ENCODE measurements around the gene NCF1.
"Not testable (repeated sequence)": the region's sequence is repeated elsewhere in the genome, so short reads cannot be mapped to it uniquely, and the experiment has no call there.

The NCF1 gene

GRCh38 chr7:74775111-74775510 is 1.3 kb downstream of the NCF1 start:
- not testable (repeated sequence) for H3K4me3 ChIP-seq (ENCODE audit: low read depth, low read length)

GRCh38 chr7:74779053-74779452 is 5.2 kb downstream of the NCF1 start:
- H3K4me3 ChIP-seq (ENCODE audit: low read depth, low read length) = not testable (repeated sequence)

GRCh38 chr7:74781746-74782145 is 7.9 kb downstream of the NCF1 start:
- H3K4me3 ChIP-seq (ENCODE audit: low read depth, low read length) = not testable (repeated sequence)

- not testable (repeated sequence) for H3K4me3 ChIP-seq (ENCODE audit: low read depth, low read length)
These were observed 9.8 kb downstream of the NCF1 start for GRCh38 chr7:74783595-74783994.

- H3K4me3 ChIP-seq (ENCODE audit: low read depth, low read length) = not testable (repeated sequence)
These were observed 14.7 kb downstream of the NCF1 start for GRCh38 chr7:74788369-74789150.

- not testable (repeated sequence) for H3K4me3 ChIP-seq (ENCODE audit: low read depth, low read length)
These were observed 15.5 kb downstream of the NCF1 start for GRCh38 chr7:74789200-74789736.

GRCh38 chr7:74797848-74798622 is 24.2 kb downstream of the NCF1 start:
- H3K4me3 ChIP-seq (ENCODE audit: low read depth, low read length) = not testable (repeated sequence)

GRCh38 chr7:74798644-74799043 is 24.8 kb downstream of the NCF1 start:
- not testable (repeated sequence) for H3K4me3 ChIP-seq (ENCODE audit: low read depth, low read length)

- not testable (repeated sequence) for H3K4me3 ChIP-seq (ENCODE audit: low read depth, low read length)
These were observed 42.1 kb downstream of the NCF1 start for GRCh38 chr7:74815882-74816281.

GRCh38 chr7:74820146-74820805 is 46.5 kb downstream of the NCF1 start:
- not testable (repeated sequence) for H3K4me3 ChIP-seq (ENCODE audit: low read depth, low read length)

GRCh38 chr7:74821259-74821658 is 47.4 kb downstream of the NCF1 start:
- not testable (repeated sequence) for H3K4me3 ChIP-seq (ENCODE audit: low read depth, low read length)

GRCh38 chr7:74829959-74830358 is 56.1 kb downstream of the NCF1 start:
- H3K4me3 ChIP-seq (ENCODE audit: low read depth, low read length) = not testable (repeated sequence)

- H3K4me3 ChIP-seq (ENCODE audit: low read depth, low read length) = not testable (repeated sequence)
These were observed 56.6 kb downstream of the NCF1 start for GRCh38 chr7:74830411-74830810.

All from GM12875 (cell line).